ENCODE data around the gene PPP4R4. TPM values are rescaled to one million over a fixed set of nuclear protein-coding genes. Genes with fewer than 3 reads are reported as not detected.

Gene PPP4R4
- total and polyA plus RNA-seq, 2 experiments from 2014 or later = 0.11 to 0.22 TPM

GRCh38 chr14:94126800-94127199 lies 47.3 kb upstream of the PPP4R4 start:
- DNase-seq = no peak
- Histone ChIP-seq H3K4me2 (ENCODE audit: unreplicated experiment) (no peak overlapping the region), H2AFZ (no peak overlapping the region), H3K4me3 (no peak overlapping the region), H4K20me1 (ENCODE audit: insufficient read depth) (no peaks in the 10 kb centered on the region), H3K27me3 (replicated peaks; ENCODE audit: insufficient read depth) (no peaks in the 10 kb centered on the region), H3K27ac (no peak overlapping the region), H3K9me3 (ENCODE audit: low read depth) (no peaks in the 10 kb centered on the region), H3K4me1 (ENCODE audit: insufficient read depth) (peaks cover 6% of the 10 kb centered on the region), H3K36me3 (ENCODE audit: low read depth) (no peaks in the 10 kb centered on the region), H3K79me2 (ENCODE audit: insufficient read depth) (peaks cover 6% of the 10 kb centered on the region; the same call in 1 of the 2 replicates), H3K9me2 (ENCODE audit: insufficient read depth) (no peaks in the 10 kb centered on the region), H3F3A (ENCODE audit: insufficient read depth) (peaks cover 9% of the 10 kb centered on the region; the same call in 1 of the 2 replicates), H3K9ac (no peak overlapping the region)
- WGBS, 2 experiments (ENCODE audit: low coverage in 1 of 2, low lambda C conversion rate in 2 of 2, missing lambda C conversion rate in 2 of 2) = 89 to 91% methylated on average over 5 of the region's 5 CpGs
- in situ Hi-C loops (cut with MboI) = loop anchor here (25.0 kb wide), 1 partner anchor 464 kb away; no protein-coding TSS in a partner anchor
- no peak for TF ChIP-seq EZH2 (IDR thresholded peaks at IDR 0.05; ENCODE audit: insufficient read depth, poor library complexity, severe bottlenecking)
- no peak for TF ChIP-seq EZH2phosphoT487 (IDR thresholded peaks at IDR 0.05; ENCODE audit: insufficient read depth, low read depth)

- in situ Hi-C loops (cut with MboI) = loop anchor here (25.0 kb wide), 1 partner anchor 465 kb away; no protein-coding TSS in a partner anchor
Measured at GRCh38 chr14:94127330-94127729, 46.8 kb upstream of the PPP4R4 start.

DNA sequence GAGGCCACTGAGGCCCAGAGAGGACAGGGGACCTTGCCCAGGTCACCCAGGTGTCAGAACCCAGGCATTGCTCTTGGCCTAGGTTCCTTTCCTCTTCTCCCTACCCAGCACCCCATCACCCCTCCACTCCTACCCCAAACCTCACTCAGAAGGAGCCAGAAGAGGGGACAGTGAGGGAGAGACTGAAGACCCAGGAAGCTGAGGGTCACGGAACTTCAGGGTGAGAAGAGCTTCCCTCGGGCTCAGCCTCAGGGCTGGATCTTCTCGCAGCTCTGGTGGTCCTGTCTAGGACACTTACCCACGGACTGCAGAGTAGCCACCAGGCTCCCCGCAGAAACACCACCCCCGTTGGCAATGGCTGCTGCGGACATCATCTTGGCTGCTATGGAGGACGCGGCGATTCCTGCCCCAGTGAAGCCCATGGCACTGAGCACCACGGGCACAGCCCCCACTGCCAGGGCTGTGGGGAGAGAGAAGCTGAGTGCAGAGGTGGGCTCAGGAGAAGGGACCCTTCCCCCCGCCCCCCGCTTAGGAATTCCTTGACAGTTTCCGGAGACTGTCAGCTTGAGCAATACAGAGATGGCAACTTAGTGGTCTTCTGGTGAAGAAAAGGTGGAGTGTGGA lies 45.8 kb upstream of the PPP4R4 start:
- Histone ChIP-seq H3K79me2 (ENCODE audit: insufficient read depth) (peaks cover 6% of the 10 kb centered on the region; the same call in 1 of the 2 replicates), H3K4me3 (peak overlapping the region; percentile 80), H3K9ac (peak overlapping the region; percentile 82), H3K4me1 (ENCODE audit: insufficient read depth) (peaks cover 5% of the 10 kb centered on the region; the same call in 1 of the 2 replicates), H3K36me3 (ENCODE audit: low read depth) (no peaks in the 10 kb centered on the region), H3K4me2 (ENCODE audit: unreplicated experiment) (peak overlapping the region; percentile 88), H2AFZ (no peak overlapping the region), H4K20me1 (ENCODE audit: insufficient read depth) (no peaks in the 10 kb centered on the region), H3K9me2 (ENCODE audit: insufficient read depth) (no peaks in the 10 kb centered on the region), H3K27me3 (replicated peaks; ENCODE audit: insufficient read depth) (no peaks in the 10 kb centered on the region), H3F3A (ENCODE audit: insufficient read depth) (peaks cover 6% of the 10 kb centered on the region; the same call in 1 of the 2 replicates), H3K27ac (no peak overlapping the region), H3K9me3 (ENCODE audit: low read depth) (no peaks in the 10 kb centered on the region)
- no peak for DNase-seq
- TF ChIP-seq EZH2phosphoT487 (IDR thresholded peaks at IDR 0.05; ENCODE audit: insufficient read depth, low read depth) (no peak), EZH2 (IDR thresholded peaks at IDR 0.05; ENCODE audit: insufficient read depth, poor library complexity, severe bottlenecking) (no peak)
- 89 to 92% methylated on average over 14 of the region's 14 CpGs for WGBS, 2 experiments (ENCODE audit: low coverage in 1 of 2, low lambda C conversion rate in 2 of 2, missing lambda C conversion rate in 2 of 2)
- in situ Hi-C loops (cut with MboI) = loop anchor here (25.0 kb wide), 1 partner anchor 466 kb away; no protein-coding TSS in a partner anchor

More at GRCh38 chr14:94127330-94127729, 46.8 kb upstream of the PPP4R4 start:
- Histone ChIP-seq H3K36me3 (ENCODE audit: low read depth) (no peaks in the 10 kb centered on the region), H3K9me3 (ENCODE audit: low read depth) (no peaks in the 10 kb centered on the region), H3K4me1 (ENCODE audit: insufficient read depth) (peaks cover 5% of the 10 kb centered on the region; the same call in 1 of the 2 replicates), H3F3A (ENCODE audit: insufficient read depth) (peaks cover 6% of the 10 kb centered on the region; the same call in 1 of the 2 replicates), H3K4me3 (no peak overlapping the region), H2AFZ (no peak overlapping the region), H3K9ac (no peak overlapping the region), H3K27ac (no peak overlapping the region), H3K79me2 (ENCODE audit: insufficient read depth) (peaks cover 6% of the 10 kb centered on the region; the same call in 1 of the 2 replicates), H3K4me2 (ENCODE audit: unreplicated experiment) (no peak overlapping the region), H4K20me1 (ENCODE audit: insufficient read depth) (no peaks in the 10 kb centered on the region), H3K9me2 (ENCODE audit: insufficient read depth) (no peaks in the 10 kb centered on the region), H3K27me3 (replicated peaks; ENCODE audit: insufficient read depth) (no peaks in the 10 kb centered on the region)
- DNase-seq = no peak
- TF ChIP-seq EZH2phosphoT487 (IDR thresholded peaks at IDR 0.05; ENCODE audit: insufficient read depth, low read depth) = no peak
- TF ChIP-seq EZH2 (IDR thresholded peaks at IDR 0.05; ENCODE audit: insufficient read depth, poor library complexity, severe bottlenecking) = no peak
- 94 to 95% methylated on average over 6 of the region's 6 CpGs for WGBS, 2 experiments (ENCODE audit: low coverage in 1 of 2, low lambda C conversion rate in 2 of 2, missing lambda C conversion rate in 2 of 2)

DNA sequence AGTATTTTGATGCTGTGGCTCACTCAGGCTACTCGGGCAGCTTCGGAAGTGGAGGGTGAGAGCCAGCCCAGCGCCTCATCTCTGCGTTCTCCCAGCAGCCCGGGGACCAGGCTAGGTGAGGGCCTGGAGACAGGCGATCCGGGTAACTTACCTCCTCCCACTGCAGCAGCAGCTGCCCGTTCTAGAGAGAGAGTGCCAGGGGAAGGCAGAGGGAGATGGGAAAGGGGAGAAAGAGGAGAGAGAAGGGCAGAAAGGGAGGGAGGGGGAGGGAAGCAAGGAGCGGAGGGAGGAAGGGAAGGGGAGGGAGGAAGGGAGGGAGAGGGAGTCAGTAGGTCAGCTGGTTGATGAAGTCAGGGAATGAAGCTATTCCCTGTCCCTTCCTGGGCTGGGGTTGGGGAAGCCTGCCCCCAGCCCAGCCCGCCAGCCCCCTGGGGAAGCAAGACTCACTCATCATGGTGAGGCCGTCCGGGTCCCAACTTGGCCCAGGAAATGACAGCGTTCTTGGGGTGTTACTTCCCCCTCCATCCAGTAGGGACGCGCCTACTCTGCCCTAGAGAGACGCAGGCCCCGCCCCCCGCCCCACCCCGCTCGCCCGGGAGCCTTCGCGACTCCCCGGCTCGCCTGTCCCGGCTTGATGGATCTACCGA lies 44.9 kb upstream of the PPP4R4 start, which contains the start of gene IFI27L2:
TSS of gene IFI27L2 (minus strand) at position 494 of the 647 bp plus-strand sequence. CDS start at position 454, 40 bp downstream.
- no peaks in the 10 kb centered on the region for H3K9me3 ChIP-seq (ENCODE audit: low read depth)
- peak within 1 kb of the TSS; percentile 88 for H3K4me2 ChIP-seq (ENCODE audit: unreplicated experiment)
- peak within 1 kb of the TSS; percentile 82 for H3K9ac ChIP-seq
- peak within 1 kb of the TSS; percentile 94 for H2AFZ ChIP-seq
- H3K36me3 ChIP-seq (ENCODE audit: low read depth) = no peaks in the 10 kb centered on the region
- peaks cover 6% of the 10 kb centered on the region; the same call in 1 of the 2 replicates for H3F3A ChIP-seq (ENCODE audit: insufficient read depth)
- peak within 1 kb of the TSS; percentile 80 for H3K4me3 ChIP-seq
- H3K79me2 ChIP-seq (ENCODE audit: insufficient read depth) = peaks cover 6% of the 10 kb centered on the region; the same call in 1 of the 2 replicates
- DNase-seq = peak; percentile 89
- peak within 1 kb of the TSS; percentile 43 for H3K27ac ChIP-seq
- peaks cover 5% of the 10 kb centered on the region; the same call in 1 of the 2 replicates for H3K4me1 ChIP-seq (ENCODE audit: insufficient read depth)
- H3K27me3 ChIP-seq (replicated peaks; ENCODE audit: insufficient read depth) = no peaks in the 10 kb centered on the region
- in situ Hi-C loops (cut with MboI) = loop anchor here (25.0 kb wide), 1 partner anchor 467 kb away; no protein-coding TSS in a partner anchor
- TF ChIP-seq EZH2 (IDR thresholded peaks at IDR 0.05; ENCODE audit: insufficient read depth, poor library complexity, severe bottlenecking) (no peak), EZH2phosphoT487 (IDR thresholded peaks at IDR 0.05; ENCODE audit: insufficient read depth, low read depth) (no peak)
- no peaks in the 10 kb centered on the region for H4K20me1 ChIP-seq (ENCODE audit: insufficient read depth)
- 0 to 1% methylated on average over 20 to 27 of the region's 27 CpGs for WGBS, 2 experiments (ENCODE audit: low coverage in 1 of 2, low lambda C conversion rate in 2 of 2, missing lambda C conversion rate in 2 of 2)
- H3K9me2 ChIP-seq (ENCODE audit: insufficient read depth) = no peaks in the 10 kb centered on the region

All from GM23248 (cell line).